Inferior parietal cortex (tissue), 1 donor: ENCODE results near the gene PTPRG.

Experiments used
- DNase-seq: peaks from one replicate; pipeline ENCODE4 v3.0.0-alpha.2; 2016; ENCODE audit errors: extremely low spot score

The PTPRG gene

DNA sequence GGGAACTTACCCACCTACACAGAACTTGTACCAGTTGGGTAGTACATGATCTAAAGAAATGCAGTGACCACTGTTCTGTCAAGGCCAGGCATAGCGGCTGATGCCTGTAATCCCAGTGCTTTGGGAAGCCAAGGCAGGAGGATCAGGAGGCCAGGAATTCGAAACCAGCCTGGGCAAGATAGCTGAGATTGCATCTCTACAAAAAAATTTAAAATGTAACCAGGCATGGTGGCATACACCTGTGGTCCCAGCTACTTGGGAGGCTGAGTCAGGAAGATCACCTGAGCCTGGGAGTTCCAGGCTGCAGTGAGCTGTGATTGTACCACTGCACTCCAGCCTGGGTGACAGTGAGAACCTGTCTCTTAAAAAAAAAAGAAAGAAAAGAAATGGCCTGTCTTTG lies 491.0 kb downstream of the PTPRG start:
- DNase-seq, result no peak

DNA sequence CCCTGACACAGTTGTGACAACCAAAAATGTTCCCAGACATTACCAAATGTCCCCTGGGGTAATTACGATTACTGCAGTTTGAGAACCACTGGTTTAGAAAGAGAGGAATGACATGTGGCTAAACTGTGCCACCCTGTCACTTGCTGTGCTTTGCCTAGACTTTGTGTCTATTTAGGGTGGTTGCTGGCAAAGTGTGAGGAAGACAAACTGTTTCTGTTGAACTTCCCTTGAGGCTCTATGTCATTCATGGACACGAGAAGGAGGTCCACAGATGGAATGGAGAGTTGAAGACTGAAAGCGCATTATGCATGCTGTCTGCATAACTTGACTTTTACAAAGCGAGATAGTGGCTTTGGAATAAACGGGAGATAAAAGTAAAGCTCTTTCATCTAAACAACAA lies 495.3 kb downstream of the PTPRG start:
- no peak for DNase-seq

- no peak for DNase-seq
Observed at GRCh38 chr3:62057339-62058047, 496.1 kb downstream of the PTPRG start.

DNA sequence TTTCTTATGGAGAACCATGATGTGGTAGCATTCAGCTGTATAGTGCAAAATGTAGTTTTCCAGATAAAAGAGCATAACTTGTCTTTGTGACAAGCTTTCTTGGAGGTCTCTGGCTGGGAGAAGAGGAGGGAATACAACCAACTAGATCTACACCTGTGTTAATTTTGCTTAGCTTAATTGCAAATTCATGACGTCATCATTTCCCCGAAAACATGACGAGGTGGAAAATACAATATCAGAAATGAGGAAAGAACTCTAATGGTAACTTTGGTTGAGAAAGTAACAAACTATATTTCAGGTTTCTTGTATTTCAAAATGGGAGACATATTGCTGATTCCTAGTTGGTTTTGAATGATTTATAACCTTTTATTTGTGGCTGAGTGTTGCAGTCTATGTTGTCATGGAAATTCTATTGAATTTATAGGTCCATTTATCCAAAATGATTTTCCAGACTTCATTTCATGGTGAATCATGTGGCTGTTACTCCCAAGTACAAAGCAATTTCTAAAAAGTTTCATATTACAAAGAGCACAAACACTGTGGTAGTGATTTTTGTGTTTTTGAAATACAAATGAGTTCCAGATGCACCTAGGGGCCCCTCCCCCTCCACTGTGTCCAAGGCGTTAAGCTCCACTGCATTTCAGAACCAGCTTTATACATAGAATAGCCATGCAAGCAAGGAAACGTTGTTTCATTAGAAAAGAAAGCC lies 504.8 kb downstream of the PTPRG start:
- DNase-seq, result no peak

- DNase-seq, result no peak
Observed at GRCh38 chr3:62068337-62068736, 507.0 kb downstream of the PTPRG start.

- no peak for DNase-seq
Observed at GRCh38 chr3:62070891-62071290, 509.5 kb downstream of the PTPRG start.

GRCh38 chr3:62073038-62073437 lies 511.7 kb downstream of the PTPRG start:
- no peak for DNase-seq

- DNase-seq, result no peak
Observed at GRCh38 chr3:62084558-62084957, 523.2 kb downstream of the PTPRG start.

DNA sequence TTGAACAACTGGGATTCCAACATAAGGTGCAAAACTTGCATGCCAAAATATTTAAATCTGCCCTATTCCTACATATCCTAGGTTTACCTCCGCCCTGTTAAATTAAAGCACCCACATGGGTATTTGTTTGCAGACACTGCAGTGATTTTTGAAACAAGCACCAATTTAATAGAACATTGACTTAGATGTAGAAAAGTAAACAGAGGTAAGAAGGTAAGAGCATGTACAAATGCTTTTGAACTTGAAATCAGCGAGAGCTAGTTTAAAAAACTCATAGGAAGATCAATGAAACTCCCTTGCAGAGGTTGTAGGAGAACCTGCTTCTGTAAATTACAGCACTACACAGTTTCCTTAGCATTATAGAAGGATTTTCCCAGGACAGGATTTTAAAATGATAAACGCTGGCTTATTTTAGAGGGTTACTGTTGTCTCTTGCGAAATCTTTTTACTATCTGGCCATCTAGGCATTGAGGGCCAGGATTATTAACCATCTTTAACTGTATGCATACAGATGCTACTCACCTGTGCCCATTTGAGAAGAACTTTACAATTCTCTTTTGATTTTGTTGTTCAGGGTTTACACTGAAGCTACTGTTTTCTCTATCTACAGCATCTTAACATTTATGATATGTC lies 527.2 kb downstream of the PTPRG start:
- no peak for DNase-seq

DNA sequence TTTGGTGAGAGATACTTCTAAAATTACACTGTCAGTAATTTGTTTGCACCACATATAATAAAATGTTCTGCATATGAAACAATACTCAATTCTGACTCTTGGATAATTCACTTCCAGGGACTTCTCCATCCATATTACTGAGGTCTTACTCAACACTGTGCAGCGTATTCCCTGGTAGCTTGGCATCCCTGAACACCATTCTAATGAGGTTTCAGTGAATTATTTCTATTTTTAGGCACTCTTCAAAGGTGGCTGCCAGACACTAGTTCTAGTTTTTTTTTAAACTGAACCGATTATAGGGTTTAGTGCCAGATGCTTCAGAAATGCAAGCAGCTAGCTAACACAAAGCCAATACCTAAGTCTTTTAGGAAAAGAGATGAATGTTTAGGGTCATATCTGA lies 528.7 kb downstream of the PTPRG start:
- no peak for DNase-seq

GRCh38 chr3:62090519-62090918 lies 529.1 kb downstream of the PTPRG start:
- no peak for DNase-seq

DNA sequence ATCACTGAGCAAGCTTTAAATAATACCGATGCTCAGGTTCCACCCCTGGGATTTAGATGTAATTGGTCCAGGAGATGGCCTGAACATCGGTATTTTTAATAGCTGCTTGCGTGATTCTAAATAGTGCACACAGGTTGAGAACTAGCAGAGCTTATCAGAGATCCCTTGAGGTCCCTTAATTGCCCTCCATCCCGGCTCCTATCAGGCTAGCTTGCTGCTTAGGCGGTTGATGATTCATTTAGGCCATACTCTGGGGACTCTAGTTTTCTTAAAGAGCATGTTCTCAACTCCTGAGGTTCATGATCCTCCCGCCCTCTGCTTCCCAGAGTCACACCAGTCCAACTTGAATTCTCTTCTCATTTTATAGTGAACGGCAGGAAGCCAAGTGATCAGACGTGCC lies 531.7 kb downstream of the PTPRG start:
- no peak for DNase-seq

GRCh38 chr3:62094461-62094860 lies 533.1 kb downstream of the PTPRG start:
- DNase-seq, result no peak

DNA sequence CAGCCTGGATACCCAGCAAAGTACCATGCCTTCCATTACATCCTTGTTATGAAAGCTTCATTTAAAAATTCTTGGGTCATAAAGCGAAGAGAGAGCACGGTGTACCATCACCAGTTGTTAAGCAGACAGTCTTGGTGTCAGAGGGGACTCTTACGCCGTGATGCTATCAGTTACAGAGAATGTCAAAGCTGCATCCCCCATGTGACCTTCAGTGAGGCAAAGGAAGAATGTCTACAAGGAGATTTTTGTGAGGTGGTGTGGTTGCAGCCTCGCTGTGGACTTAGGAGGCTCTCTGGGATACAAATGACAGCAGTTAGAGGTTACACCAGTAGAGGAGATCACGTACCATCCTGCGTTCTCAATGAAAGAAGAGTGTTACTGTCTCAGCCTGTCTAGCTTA lies 533.7 kb downstream of the PTPRG start:
- DNase-seq, result no peak

GRCh38 chr3:62095756-62096155 lies 534.4 kb downstream of the PTPRG start:
- DNase-seq, result no peak

GRCh38 chr3:62096521-62096920 lies 535.1 kb downstream of the PTPRG start:
- no peak for DNase-seq

- DNase-seq, result no peak
Observed at GRCh38 chr3:62097121-62097520, 535.8 kb downstream of the PTPRG start.

- no peak for DNase-seq
Observed at GRCh38 chr3:62098646-62099365, 537.4 kb downstream of the PTPRG start.

GRCh38 chr3:62100282-62100989 lies 539.1 kb downstream of the PTPRG start:
- no peak for DNase-seq

GRCh38 chr3:62101488-62101887 lies 540.1 kb downstream of the PTPRG start:
- DNase-seq, result no peak

DNA sequence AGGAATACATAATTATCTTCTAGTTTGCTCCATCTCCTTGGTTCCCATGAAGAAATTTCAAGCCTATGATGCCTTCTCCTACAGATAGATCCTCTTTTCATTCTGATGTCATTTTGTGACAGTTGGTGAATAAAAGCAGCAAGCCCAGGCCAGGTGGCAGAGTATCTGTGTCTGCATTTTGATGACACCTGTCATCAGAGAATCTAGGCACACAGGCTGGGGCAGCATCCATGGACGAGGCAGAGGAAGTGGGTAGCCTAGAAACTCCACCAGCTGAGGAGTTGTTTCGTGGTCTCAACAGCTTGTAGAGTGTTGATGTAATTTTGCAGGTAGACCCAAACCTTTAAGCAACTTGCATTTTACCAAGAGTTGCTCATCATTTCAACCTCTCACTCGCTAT lies 542.2 kb downstream of the PTPRG start:
- no peak for DNase-seq

DNA sequence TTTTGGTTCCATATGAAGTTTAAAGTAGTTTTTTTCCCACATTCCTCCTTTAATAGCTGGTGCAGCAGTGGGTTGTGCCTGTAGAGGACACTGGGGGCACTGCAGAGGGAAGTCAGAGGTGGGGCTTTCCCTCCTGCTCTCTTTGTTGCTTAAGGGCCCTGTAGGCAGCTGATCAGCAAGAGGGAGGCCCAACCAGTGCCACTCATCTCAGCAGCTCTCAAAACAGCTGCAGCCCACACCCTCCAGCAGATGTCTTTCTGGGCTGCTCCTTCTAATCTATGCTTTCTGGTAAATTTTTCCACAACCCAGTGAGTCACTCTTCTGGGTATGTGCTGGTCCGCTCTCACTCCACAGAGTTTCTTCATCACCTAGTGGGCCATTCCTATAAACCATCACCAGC lies 548.2 kb downstream of the PTPRG start:
- DNase-seq, result no peak
